ENCODE results near the gene SNRNP27. TPM values are rescaled to one million over a fixed set of nuclear protein-coding genes. Genes with fewer than 3 reads are reported as not detected.

Gene SNRNP27
- total and polyA plus RNA-seq, 9 of the 15 experiments (the other 6 are each of a cell fraction or from before 2014, with no cell fraction given): 29.2 to 102 (median 65.7) TPM

DNA sequence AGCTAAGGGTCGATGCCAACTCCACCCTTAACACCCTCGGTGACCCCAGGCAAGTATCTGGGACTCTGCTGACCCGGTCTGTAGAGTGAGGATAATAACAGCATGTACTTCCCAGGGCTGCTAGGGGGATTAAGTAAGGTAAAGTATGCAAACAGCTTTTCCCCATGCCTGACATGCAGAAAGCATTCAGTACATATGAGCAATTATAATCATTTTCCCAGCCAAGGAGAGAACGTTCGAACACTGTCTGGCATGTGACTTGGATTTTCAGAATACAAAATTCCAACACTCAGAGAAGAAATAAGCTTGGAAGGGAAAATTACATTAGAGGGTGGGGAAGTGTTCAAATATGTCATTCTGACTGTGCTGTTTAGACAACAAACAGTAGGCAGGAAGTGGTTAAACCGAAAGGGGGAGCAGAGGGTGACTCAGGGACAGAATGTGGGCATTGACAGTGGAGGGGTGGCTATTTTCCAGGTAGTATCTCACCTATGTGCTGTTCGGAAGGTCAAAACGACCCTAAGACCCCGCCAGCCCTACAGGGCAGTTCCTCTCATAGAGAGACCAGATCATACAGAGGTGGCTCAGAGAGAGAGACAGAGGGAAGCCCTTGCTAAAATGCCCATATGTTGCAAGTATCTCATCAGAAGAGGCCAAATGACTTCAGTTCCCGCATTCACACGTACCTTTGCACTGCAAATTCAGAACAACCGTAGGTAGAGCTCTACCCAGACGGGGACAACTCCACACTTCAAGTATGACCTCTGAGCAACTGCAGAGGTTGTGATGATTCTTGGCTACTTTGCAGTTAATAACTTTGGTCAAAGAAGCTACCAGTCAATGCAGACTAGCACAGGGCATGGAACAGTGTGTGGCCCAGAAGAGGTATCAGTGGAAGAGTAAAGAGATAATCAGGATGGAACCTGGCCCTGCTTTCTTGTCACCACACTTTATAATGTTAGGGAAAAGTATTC is 52.9 kb downstream of the SNRNP27 start (continued):
- TF ChIP-seq TAF15 (IDR thresholded peaks at IDR 0.05; ENCODE audit: low read depth, low read length): no peak
- peak; percentile 67 for TF ChIP-seq ARID1B (IDR thresholded peaks at IDR 0.05)
- TF ChIP-seq, protein P1, sequence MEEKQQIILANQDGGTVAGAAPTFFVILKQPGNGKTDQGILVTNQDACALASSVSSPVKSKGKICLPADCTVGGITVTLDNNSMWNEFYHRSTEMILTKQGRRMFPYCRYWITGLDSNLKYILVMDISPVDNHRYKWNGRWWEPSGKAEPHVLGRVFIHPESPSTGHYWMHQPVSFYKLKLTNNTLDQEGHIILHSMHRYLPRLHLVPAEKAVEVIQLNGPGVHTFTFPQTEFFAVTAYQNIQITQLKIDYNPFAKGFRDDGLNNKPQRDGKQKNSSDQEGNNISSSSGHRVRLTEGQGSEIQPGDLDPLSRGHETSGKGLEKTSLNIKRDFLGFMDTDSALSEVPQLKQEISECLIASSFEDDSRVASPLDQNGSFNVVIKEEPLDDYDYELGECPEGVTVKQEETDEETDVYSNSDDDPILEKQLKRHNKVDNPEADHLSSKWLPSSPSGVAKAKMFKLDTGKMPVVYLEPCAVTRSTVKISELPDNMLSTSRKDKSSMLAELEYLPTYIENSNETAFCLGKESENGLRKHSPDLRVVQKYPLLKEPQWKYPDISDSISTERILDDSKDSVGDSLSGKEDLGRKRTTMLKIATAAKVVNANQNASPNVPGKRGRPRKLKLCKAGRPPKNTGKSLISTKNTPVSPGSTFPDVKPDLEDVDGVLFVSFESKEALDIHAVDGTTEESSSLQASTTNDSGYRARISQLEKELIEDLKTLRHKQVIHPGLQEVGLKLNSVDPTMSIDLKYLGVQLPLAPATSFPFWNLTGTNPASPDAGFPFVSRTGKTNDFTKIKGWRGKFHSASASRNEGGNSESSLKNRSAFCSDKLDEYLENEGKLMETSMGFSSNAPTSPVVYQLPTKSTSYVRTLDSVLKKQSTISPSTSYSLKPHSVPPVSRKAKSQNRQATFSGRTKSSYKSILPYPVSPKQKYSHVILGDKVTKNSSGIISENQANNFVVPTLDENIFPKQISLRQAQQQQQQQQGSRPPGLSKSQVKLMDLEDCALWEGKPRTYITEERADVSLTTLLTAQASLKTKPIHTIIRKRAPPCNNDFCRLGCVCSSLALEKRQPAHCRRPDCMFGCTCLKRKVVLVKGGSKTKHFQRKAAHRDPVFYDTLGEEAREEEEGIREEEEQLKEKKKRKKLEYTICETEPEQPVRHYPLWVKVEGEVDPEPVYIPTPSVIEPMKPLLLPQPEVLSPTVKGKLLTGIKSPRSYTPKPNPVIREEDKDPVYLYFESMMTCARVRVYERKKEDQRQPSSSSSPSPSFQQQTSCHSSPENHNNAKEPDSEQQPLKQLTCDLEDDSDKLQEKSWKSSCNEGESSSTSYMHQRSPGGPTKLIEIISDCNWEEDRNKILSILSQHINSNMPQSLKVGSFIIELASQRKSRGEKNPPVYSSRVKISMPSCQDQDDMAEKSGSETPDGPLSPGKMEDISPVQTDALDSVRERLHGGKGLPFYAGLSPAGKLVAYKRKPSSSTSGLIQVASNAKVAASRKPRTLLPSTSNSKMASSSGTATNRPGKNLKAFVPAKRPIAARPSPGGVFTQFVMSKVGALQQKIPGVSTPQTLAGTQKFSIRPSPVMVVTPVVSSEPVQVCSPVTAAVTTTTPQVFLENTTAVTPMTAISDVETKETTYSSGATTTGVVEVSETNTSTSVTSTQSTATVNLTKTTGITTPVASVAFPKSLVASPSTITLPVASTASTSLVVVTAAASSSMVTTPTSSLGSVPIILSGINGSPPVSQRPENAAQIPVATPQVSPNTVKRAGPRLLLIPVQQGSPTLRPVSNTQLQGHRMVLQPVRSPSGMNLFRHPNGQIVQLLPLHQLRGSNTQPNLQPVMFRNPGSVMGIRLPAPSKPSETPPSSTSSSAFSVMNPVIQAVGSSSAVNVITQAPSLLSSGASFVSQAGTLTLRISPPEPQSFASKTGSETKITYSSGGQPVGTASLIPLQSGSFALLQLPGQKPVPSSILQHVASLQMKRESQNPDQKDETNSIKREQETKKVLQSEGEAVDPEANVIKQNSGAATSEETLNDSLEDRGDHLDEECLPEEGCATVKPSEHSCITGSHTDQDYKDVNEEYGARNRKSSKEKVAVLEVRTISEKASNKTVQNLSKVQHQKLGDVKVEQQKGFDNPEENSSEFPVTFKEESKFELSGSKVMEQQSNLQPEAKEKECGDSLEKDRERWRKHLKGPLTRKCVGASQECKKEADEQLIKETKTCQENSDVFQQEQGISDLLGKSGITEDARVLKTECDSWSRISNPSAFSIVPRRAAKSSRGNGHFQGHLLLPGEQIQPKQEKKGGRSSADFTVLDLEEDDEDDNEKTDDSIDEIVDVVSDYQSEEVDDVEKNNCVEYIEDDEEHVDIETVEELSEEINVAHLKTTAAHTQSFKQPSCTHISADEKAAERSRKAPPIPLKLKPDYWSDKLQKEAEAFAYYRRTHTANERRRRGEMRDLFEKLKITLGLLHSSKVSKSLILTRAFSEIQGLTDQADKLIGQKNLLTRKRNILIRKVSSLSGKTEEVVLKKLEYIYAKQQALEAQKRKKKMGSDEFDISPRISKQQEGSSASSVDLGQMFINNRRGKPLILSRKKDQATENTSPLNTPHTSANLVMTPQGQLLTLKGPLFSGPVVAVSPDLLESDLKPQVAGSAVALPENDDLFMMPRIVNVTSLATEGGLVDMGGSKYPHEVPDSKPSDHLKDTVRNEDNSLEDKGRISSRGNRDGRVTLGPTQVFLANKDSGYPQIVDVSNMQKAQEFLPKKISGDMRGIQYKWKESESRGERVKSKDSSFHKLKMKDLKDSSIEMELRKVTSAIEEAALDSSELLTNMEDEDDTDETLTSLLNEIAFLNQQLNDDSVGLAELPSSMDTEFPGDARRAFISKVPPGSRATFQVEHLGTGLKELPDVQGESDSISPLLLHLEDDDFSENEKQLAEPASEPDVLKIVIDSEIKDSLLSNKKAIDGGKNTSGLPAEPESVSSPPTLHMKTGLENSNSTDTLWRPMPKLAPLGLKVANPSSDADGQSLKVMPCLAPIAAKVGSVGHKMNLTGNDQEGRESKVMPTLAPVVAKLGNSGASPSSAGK (IDR thresholded peaks at IDR 0.05): 0 out of 2 replicates have a peak, but pooled peaks have one; percentile 20
- TF ChIP-seq C11orf30 (IDR thresholded peaks at IDR 0.05; ENCODE audit: low read depth): peak; percentile 50; the same call in 1 of the 2 replicates
- peak; percentile 50; the same call in 1 of the 2 replicates for TF ChIP-seq LEF1 (IDR thresholded peaks at IDR 0.05)
- TF ChIP-seq MCM7 (IDR thresholded peaks at IDR 0.05): no peak
- TF ChIP-seq BRD9 (IDR thresholded peaks at IDR 0.05; ENCODE audit: low read depth, partially characterized antibody): peak; percentile 79
- TF ChIP-seq, protein P2, sequence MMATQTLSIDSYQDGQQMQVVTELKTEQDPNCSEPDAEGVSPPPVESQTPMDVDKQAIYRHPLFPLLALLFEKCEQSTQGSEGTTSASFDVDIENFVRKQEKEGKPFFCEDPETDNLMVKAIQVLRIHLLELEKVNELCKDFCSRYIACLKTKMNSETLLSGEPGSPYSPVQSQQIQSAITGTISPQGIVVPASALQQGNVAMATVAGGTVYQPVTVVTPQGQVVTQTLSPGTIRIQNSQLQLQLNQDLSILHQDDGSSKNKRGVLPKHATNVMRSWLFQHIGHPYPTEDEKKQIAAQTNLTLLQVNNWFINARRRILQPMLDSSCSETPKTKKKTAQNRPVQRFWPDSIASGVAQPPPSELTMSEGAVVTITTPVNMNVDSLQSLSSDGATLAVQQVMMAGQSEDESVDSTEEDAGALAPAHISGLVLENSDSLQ (IDR thresholded peaks at IDR 0.05): peak; percentile 24; the same call in 1 of the 2 replicates
